ENCODE results near the gene KIF18B.

The KIF18B gene

GRCh38 chr17:44940317-44940716 lies 7.3 kb downstream of the KIF18B start:
- no peak for DNase-seq (ENCODE audit: low read depth)

GRCh38 chr17:44935116-44935515 lies 12.5 kb downstream of the KIF18B start:
- no peak for DNase-seq (ENCODE audit: low read depth)

- DNase-seq (ENCODE audit: low read depth), result no peak
These were observed 12.8 kb downstream of the KIF18B start for GRCh38 chr17:44934745-44935105.

GRCh38 chr17:44933824-44934744 lies 13.5 kb downstream of the KIF18B start:
- DNase-seq (ENCODE audit: low read depth), result no peak

GRCh38 chr17:44932787-44933097 lies 14.8 kb downstream of the KIF18B start:
- no peak for DNase-seq (ENCODE audit: low read depth)

GRCh38 chr17:44932096-44932786 lies 15.3 kb downstream of the KIF18B start:
- DNase-seq (ENCODE audit: low read depth), result no peak

- no peak for DNase-seq (ENCODE audit: low read depth)
These were observed 16.2 kb downstream of the KIF18B start for GRCh38 chr17:44931376-44931775.

- DNase-seq (ENCODE audit: low read depth), result no peak
These were observed 16.9 kb downstream of the KIF18B start for GRCh38 chr17:44930667-44931066.

- no peak for DNase-seq (ENCODE audit: low read depth)
These were observed 18.4 kb downstream of the KIF18B start for GRCh38 chr17:44928950-44929720.

GRCh38 chr17:44928136-44928535 lies 19.4 kb downstream of the KIF18B start:
- DNase-seq (ENCODE audit: low read depth), result no peak

GRCh38 chr17:44927696-44928095 lies 19.9 kb downstream of the KIF18B start:
- no peak for DNase-seq (ENCODE audit: low read depth)

GRCh38 chr17:44926821-44927525 lies 20.6 kb downstream of the KIF18B start:
- DNase-seq (ENCODE audit: low read depth), result no peak

- DNase-seq (ENCODE audit: low read depth), result no peak
These were observed 21.6 kb downstream of the KIF18B start for GRCh38 chr17:44925731-44926697.

GRCh38 chr17:44924107-44924544 lies 23.4 kb downstream of the KIF18B start:
- DNase-seq (ENCODE audit: low read depth), result no peak

GRCh38 chr17:44922746-44923470 lies 24.7 kb downstream of the KIF18B start:
- DNase-seq (ENCODE audit: low read depth), result no peak

GRCh38 chr17:44922136-44922535 lies 25.4 kb downstream of the KIF18B start:
- DNase-seq (ENCODE audit: low read depth), result no peak

GRCh38 chr17:44921122-44921882 lies 26.3 kb downstream of the KIF18B start:
- no peak for DNase-seq (ENCODE audit: low read depth)

- no peak for DNase-seq (ENCODE audit: low read depth)
These were observed 27.0 kb downstream of the KIF18B start for GRCh38 chr17:44920565-44920940.

GRCh38 chr17:44919885-44920564 lies 27.5 kb downstream of the KIF18B start:
- DNase-seq (ENCODE audit: low read depth), result peak; percentile 40
